Fibroblast of lung (primary cell): ENCODE measurements around the gene RETREG1. TPM values are rescaled to one million over a fixed set of nuclear protein-coding genes. Genes with fewer than 3 reads are reported as not detected.

Experiments
- DNase-seq, 2 donors: peaks; one replicate each; pipeline versions ENCODE4 v3.0.0 to v3.0.0-alpha.2; 2010; ENCODE audit warnings: low read depth in 2 of 2
- H2AFZ ChIP-seq: 2 replicates; pipeline ENCODE4 v1.5.1; 2012; ENCODE audit warnings: low read length, control low read depth, inconsistent platforms
- H3K27ac ChIP-seq: 2 replicates; pipeline ENCODE4 v1.5.1; 2011; ENCODE audit warnings: low read length, control low read depth; ENCODE audit not compliant: insufficient read depth
- H3K27me3 ChIP-seq: 2 replicates; pipeline ENCODE4 v1.5.1; 2011; ENCODE audit warnings: mild to moderate bottlenecking, low read length; ENCODE audit not compliant: control insufficient read depth, insufficient read depth
- H3K36me3 ChIP-seq: 2 replicates; pipeline ENCODE4 v1.5.1; 2011; ENCODE audit warnings: low read length; ENCODE audit not compliant: control insufficient read depth, insufficient read depth
- H3K4me1 ChIP-seq: 2 replicates; pipeline ENCODE4 v1.5.1; 2011; ENCODE audit warnings: low read length; ENCODE audit not compliant: control insufficient read depth, insufficient read depth; ENCODE audit errors: extremely low read depth
- H3K4me2 ChIP-seq: 2 replicates; pipeline ENCODE4 v1.5.1; 2011; ENCODE audit warnings: low read length, control low read depth; ENCODE audit not compliant: insufficient read depth; ENCODE audit errors: extremely low read depth
- H3K4me3 ChIP-seq, 4 experiments: fragments of 200-600 bp in 1 of 4; sonication (generic) in 1 of 4; replicated peaks in 1 of 4; 2 replicates each; pipeline ENCODE4 v1.5.1; 2011 to 2016; ENCODE audit warnings: low read length in 4 of 4, low read depth in 3 of 4, mild to moderate bottlenecking in 3 of 4, control low read depth in 2 of 4, inconsistent platforms in 1 of 4, mixed read lengths in 1 of 4; ENCODE audit not compliant: insufficient read depth in 1 of 4; ENCODE audit errors: control extremely low read depth in 1 of 4
- H3K79me2 ChIP-seq: 2 replicates; pipeline ENCODE4 v1.5.1; 2012; ENCODE audit warnings: mild to moderate bottlenecking, low read length, inconsistent platforms; ENCODE audit not compliant: control insufficient read depth, insufficient read depth
- H3K9ac ChIP-seq: 2 replicates; pipeline ENCODE4 v1.5.1; 2011; ENCODE audit warnings: mild to moderate bottlenecking, low read length, control low read depth; ENCODE audit not compliant: insufficient read depth
- H3K9me3 ChIP-seq: 2 replicates; pipeline ENCODE4 v1.5.1; 2012; ENCODE audit warnings: low read depth, low read length; ENCODE audit not compliant: control insufficient read depth, insufficient read depth
- H4K20me1 ChIP-seq: 2 replicates; pipeline ENCODE4 v1.5.1; 2011; ENCODE audit warnings: low read length; ENCODE audit not compliant: control insufficient read depth, insufficient read depth; ENCODE audit errors: extremely low read depth
- CTCF ChIP-seq, 2 donors: IDR thresholded peaks in 1 of 2; conservative IDR thresholded peaks in 1 of 2; 1 replicate in 1 of 2; 2 replicates in 1 of 2; pipeline ENCODE4 v1.5.1; 2011 to 2012; ENCODE audit warnings: low read length in 2 of 2, control low read depth in 1 of 2, inconsistent platforms in 1 of 2, low read depth in 1 of 2, mild to moderate bottlenecking in 1 of 2
- EZH2 ChIP-seq: IDR thresholded peaks from 2 replicates; pipeline ENCODE4 v1.5.1; 2012; ENCODE audit warnings: low read length, control low read depth, mild to moderate bottlenecking; ENCODE audit errors: missing control alignments
- polyA plus RNA-seq, 2 donors: library from polyadenylated mRNA; depleted of rRNA in 1 of 2; stranded (reverse) in 1 of 2; unstranded in 1 of 2; fragments of >200 nt; gene quantifications; 2 replicates each; pipeline ENCODE4 v1.2.1, GENCODE V29; 2011 to 2012; ENCODE audit warnings: missing spikeins in 1 of 2
- total RNA-seq: library from RNA; depleted of rRNA; stranded (reverse); fragments of >200 nt; gene quantifications from 2 replicates; pipeline ENCODE4 v1.2.1, GENCODE V29; 2014

Gene RETREG1
- total and polyA plus RNA-seq, 2 donors (not counting 1 experiment from before 2014, with no cell fraction given): 0.41 to 0.99 TPM

DNA sequence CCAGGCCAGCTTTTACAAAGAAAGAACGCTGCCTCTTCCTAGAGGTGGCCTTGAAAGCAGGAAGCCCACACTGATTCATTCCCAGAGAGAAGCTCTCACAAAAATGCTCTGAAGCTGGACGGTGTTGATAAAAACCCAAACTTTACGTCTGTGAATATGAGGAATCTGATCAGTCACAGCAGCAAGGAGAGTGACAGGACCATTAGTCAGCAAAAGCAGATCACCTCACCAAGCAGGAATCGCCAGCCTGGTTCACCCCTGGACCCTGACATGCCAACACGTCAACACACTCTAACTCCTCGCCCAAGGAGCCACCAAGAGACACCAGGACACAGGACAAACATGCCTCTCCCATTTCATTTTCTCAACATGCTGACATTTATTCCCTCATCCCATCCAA lies 80.6 kb downstream of the RETREG1 start:
- DNase-seq: peak in 1 of 2 donors; percentile 67
- Histone ChIP-seq H3K9ac (no peak overlapping the region), H3K79me2 (no peaks in the 10 kb centered on the region), H3K36me3 (no peaks in the 10 kb centered on the region), H3K4me2 (no peak overlapping the region), H3K4me3 (no peak overlapping the region), H3K27ac (no peak overlapping the region), H2AFZ (no peak overlapping the region), H3K9me3 (no peaks in the 10 kb centered on the region), H3K27me3 (peaks cover 3% of the 10 kb centered on the region), H4K20me1 (no peaks in the 10 kb centered on the region), H3K4me1 (peaks cover 13% of the 10 kb centered on the region)
- no peak for TF ChIP-seq CTCF (conservative IDR thresholded peaks at IDR 0.05 in 1 of 2, IDR thresholded peaks at IDR 0.05 in 1 of 2; ENCODE audit: low read depth in 1 of 2, low read length in 2 of 2)
- no peak for TF ChIP-seq EZH2

DNA sequence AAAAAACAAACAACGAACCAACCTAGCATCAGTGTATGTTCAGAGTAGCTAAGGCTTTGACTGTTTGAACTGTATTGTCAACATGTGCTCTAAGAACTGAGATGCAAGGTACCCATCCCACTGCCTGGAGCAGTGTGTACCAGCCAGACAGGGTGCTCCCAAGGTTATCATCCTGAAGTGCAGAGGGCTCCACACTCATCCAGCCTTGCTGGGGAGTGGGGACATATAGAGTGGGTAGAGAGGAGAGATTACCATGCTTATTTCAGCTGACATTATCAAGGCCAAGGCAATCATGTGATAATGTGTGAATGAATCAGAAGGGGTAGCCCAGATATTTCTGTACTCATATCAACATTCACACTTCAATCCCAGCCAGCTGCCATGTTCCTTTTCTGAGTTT lies 82.5 kb downstream of the RETREG1 start:
- H3K4me2 ChIP-seq: no peak overlapping the region
- H3K27me3 ChIP-seq: peaks cover 3% of the 10 kb centered on the region

GRCh38 chr5:16531063-16531648 lies 85.6 kb downstream of the RETREG1 start:
- no peak overlapping the region for H3K4me3 ChIP-seq
- no peak for DNase-seq
- no peak overlapping the region for H3K9ac ChIP-seq
- no peak overlapping the region for H3K4me2 ChIP-seq
- H3K4me1 ChIP-seq: no peaks in the 10 kb centered on the region
- H3K79me2 ChIP-seq: no peaks in the 10 kb centered on the region
- TF ChIP-seq EZH2 (no peak), CTCF (conservative IDR thresholded peaks at IDR 0.05 in 1 of 2, IDR thresholded peaks at IDR 0.05 in 1 of 2; ENCODE audit: low read depth in 1 of 2, low read length in 2 of 2) (no peak)
- no peaks in the 10 kb centered on the region for H3K9me3 ChIP-seq
- H3K27ac ChIP-seq: no peak overlapping the region
- H2AFZ ChIP-seq: no peak overlapping the region
- H3K36me3 ChIP-seq: no peaks in the 10 kb centered on the region
- H3K27me3 ChIP-seq: peaks cover 3% of the 10 kb centered on the region
- H4K20me1 ChIP-seq: no peaks in the 10 kb centered on the region

More for the DNA sequence above, 82.5 kb downstream of the RETREG1 start:
- no peaks in the 10 kb centered on the region for H4K20me1 ChIP-seq
- no peaks in the 10 kb centered on the region for H3K79me2 ChIP-seq
- DNase-seq: no peak
- TF ChIP-seq CTCF (conservative IDR thresholded peaks at IDR 0.05 in 1 of 2, IDR thresholded peaks at IDR 0.05 in 1 of 2; ENCODE audit: low read depth in 1 of 2, low read length in 2 of 2): no peak
- no peak for TF ChIP-seq EZH2
- H3K9ac ChIP-seq: no peak overlapping the region
- H3K4me3 ChIP-seq: no peak overlapping the region
- H3K36me3 ChIP-seq: no peaks in the 10 kb centered on the region
- H3K4me1 ChIP-seq: peaks cover 2% of the 10 kb centered on the region
- H3K9me3 ChIP-seq: no peaks in the 10 kb centered on the region
- no peak overlapping the region for H3K27ac ChIP-seq
- no peak overlapping the region for H2AFZ ChIP-seq
